NOMO-1 treated with dmso at 0.1 percent for 144 hours (cell line): ENCODE data around the gene KDM2A.

ENCODE experiments used
- DNase-seq: peaks from one replicate; lab custom pipeline; 2025; ENCODE audit not compliant: unreplicated experiment; lab: John Stamatoyannopoulos, UW

The KDM2A gene

DNA sequence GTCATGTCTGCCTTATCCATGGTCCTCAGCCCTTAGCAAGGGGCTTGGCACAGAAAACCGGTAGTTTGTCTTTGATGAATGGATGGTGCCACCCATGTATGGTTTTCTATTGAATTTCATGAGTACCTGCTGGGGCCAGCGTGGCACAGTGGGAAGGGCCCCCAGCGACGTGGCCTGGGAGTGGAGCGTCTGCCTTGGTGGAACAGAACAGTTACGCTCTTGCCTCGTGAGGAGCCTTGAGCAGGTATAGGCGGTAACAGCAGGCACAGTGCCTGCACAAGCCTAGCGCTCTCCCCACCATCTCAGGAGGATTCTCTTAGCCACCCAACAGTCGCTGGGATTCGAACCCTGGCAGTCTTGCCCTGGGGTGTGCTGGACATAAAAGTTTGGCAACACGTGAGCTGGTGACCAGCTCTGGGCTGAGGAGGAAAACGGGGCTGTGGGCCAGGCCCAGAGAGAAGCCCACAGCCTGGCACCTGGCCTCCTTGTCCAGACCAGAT is 181.2 kb downstream of the KDM2A start:
- DNase-seq = no peak

DNA sequence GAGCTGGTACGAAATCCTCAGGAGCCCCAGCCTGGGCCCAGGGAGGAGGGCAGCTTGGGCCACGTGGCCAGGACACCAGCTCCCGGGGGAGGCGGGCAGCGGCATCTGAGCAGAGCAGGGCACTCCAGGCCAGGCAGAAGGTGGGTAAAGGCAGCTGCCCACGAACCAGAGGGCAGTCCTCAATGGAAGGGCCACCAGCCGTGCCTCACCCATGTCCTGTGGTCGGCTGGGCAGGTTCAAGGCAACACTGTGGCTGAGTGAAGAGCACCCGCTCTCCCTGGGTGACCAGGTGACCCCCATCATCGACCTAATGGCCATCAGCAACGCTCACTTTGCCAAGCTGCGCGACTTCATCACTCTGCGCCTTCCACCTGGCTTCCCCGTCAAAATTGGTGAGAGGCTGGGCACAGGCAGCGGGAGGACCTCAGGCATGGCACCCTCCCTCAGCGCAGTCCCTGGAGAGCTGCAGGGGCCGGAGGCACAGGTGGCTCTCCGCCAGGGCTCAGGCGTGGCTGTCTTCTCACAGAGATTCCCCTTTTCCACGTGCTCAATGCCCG is 181.8 kb downstream of the KDM2A start:
- no peak for DNase-seq

DNA sequence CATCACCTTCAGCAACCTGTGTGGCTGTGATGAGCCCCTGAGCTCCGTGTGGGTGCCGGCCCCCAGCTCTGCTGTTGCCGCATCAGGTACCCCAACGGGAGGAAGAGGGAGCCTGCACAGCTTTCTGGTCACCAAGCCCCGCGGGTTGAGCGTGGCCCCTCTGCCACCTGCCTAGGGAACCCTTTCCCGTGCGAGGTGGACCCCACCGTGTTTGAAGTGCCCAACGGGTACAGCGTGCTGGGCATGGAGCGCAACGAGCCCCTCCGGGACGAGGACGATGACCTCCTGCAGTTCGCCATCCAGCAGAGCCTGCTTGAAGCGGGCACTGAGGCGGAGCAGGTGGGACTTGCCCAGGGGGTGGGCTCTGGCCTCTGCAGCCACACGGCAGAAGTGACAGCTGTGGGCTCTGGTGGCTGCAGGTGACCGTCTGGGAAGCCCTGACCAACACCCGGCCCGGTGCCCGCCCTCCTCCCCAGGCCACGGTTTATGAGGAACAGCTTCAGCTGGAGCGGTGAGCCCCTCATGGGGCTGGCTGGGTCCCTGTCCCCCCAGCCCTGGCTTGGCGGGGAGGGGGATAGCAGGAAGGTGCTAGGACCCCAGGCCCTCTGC is 182.4 kb downstream of the KDM2A start:
- no peak for DNase-seq

DNA sequence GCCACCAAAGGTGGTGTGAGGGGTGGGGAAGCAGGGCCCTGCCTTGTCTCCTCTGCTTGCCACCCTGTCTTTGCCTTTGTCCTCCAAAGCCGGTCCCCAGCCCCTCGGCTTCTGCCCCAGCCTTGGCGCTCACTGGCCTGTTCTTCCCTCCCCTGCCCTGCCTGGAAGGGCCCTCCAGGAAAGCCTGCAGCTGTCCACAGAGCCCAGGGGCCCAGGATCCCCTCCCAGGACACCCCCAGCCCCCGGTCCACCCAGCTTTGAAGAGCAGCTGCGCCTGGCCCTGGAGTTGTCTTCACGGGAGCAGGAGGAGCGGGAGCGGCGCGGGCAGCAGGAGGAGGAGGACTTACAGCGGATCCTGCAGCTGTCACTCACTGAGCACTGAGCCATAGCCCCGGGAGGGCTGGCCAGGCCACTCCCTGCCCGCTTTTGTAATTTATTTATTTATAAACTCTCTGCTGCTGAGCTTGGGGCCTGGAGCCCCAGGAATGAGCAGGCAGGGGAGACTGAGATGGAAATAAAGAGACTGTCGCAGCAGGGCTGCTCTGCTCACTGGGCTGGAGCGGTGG is 183.0 kb downstream of the KDM2A start:
- DNase-seq = peak; percentile 16

DNA sequence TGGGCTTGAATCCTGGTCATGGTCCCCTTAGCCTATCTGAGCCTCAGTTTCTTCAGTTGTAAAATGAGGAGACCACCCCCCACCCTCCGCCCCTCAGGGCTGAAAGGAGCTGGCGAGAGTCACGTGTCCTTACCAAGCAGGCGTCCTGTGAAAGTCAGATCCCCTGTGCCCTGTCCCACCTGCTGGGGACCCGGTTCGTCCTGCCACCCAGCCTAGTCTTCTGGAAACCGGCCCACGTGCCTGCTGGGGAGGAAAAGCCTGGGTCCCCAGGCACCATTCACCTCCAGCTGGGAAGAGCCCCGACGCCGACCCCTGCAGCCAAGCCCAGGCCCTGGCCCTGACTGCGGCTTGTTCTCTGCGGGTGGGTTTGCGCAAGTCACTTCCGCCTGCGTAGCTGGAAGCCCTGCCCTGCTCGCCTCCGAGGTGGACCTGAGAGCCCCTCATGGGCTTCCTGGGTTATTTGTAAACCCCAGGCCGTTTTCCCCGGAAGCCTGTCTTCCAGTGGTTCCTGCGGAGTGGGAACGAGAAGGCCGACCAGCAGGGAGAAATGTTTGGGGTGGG is 183.6 kb downstream of the KDM2A start:
- peak; percentile 74 for DNase-seq

DNA sequence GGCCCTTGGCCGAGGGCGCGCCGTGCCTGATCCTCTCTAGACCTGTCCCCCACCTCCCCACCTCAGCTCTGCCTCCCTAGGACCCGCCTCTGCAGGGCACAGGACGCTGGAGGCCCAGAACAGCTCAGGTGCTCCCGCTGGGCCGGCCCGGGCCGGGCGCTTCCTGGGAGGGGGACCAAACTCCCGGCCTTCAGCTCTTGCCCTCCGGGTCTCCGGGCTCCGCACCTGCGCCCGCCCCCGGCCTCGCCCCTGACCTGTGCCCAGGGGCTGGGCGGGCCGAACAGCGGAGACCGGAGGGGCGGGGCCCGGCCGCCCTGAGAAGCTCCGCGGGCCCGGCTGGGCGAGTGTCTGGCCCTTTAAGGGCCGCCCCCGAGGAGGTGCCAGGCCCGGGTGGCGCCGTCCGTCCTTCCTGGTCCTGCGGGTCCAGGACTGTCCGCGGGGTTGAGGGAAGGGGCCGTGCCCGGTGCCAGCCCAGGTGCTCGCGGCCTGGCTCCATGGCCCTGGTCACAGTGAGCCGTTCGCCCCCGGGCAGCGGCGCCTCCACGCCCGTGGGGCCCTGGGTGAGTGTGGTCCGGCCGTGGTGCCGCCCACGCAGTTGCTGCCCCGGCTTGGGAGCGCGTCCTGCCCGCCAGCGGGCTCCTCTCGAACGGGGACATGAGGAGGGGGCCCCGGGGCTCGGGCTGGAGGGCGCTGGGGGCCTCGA is 184.2 kb downstream of the KDM2A start, which contains the start of gene SSH3:
Gene SSH3 (plus strand): TSS at position 399 of the 703 bp plus-strand sequence. CDS start 96 bp downstream, at position 495.
- peak; percentile 67 for DNase-seq

DNA sequence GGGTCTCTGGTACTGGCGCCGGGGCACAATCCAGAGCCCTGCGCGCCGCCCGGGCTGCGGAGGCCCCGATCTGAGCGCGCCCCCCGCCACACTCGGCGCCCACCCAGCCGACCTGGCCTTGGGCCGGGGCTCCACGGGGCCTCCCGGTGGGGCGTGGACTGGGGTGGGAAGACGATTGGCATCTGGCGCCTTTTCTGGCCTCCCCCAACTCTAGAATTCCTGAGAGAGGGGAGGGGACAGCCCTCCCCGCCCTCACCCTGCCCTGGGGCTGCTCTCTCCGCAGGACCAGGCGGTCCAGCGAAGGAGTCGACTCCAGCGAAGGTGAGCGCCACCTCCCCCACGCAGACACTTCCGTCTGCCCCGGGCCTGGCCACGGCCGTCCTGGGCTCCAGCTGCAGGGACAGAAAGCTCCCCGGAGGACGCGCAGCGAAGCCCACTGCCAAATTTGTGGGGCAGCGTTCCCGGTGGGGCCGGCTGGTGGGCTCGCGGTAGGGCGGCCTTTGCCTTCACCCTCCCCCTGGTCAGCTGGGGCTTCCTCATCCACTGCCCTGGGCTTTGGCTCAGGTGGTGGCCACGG is 184.9 kb downstream of the KDM2A start:
- DNase-seq = no peak

DNA sequence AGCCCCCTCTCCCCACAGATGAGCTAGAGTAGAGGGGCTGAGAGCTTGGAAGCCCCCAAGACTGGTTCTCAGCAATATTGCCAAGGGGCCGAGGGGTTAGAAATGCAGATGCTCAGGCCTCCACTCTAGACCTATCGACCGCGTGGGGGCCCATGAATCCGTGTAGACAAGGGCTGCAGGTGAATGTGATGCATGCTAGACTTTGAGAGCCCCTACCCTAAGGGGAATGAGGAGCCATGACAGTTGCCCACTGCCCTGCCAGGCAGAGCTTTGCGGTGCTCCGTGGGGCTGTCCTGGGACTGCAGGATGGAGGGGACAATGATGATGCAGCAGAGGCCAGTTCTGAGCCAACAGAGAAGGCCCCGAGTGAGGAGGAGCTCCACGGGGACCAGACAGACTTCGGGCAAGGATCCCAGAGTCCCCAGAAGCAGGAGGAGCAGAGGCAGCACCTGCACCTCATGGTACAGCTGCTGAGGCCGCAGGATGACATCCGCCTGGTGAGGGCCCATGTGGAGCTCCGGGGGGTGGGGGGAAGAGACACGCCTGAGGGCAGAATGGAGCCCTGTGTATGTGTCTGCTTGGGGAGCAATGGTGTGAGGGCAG is 185.5 kb downstream of the KDM2A start:
- DNase-seq = no peak

DNA sequence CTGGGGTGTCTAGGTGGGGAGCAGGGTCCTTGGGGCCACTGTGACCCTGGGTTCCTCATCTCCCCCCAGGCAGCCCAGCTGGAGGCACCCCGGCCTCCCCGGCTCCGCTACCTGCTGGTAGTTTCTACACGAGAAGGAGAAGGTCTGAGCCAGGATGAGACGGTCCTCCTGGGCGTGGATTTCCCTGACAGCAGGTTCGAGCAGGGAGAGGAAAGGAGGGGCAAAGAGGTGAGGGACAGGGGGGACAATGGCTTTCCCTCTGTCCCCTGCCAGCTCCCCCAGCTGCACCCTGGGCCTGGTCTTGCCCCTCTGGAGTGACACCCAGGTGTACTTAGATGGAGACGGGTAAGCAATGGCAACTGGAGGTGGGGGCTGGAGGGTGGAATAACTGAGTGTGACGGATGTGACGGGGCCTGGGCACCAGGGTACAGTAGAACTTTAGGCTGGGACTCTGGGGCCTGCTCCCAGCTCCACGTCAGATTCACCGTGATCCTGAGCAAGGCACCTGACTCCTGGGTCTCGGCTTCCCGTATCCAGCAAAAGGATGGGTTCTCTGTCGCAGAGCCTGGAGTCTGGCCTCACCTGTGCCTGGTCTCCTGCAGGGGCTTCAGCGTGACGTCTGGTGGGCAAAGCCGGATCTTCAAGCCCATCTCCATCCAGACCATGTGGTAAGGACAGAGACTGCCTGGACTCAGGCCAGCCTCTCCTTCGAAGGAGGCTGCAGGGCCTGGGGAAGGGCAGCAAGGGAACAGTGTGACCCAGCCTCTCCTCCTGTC is 187.9 kb downstream of the KDM2A start:
- no peak for DNase-seq

DNA sequence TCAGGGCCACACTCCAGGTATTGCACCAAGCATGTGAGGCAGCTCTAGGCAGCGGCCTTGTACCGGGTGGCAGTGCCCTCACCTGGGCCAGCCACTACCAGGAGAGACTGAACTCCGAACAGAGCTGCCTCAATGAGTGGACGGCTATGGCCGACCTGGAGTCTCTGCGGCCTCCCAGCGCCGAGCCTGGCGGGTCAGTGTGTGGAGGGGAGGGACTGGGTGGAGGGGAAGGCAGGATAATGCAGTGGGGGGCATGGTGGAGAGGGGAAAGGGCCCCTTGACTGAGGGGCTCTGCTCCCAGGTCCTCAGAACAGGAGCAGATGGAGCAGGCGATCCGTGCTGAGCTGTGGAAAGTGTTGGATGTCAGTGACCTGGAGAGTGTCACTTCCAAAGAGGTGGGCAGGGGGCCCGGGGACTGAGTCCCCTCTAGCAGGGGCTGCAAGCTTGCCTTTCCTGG is 188.5 kb downstream of the KDM2A start:
- DNase-seq = no peak
